ENCODE measurements around the gene UBE2G1.
A peak's percentile ranks its signal among the peaks of the same experiment; 100 is the strongest.
"Not testable (repeated sequence)": the region's sequence is repeated elsewhere in the genome, so short reads cannot be mapped to it uniquely, and the experiment has no call there.

Gene UBE2G1

GRCh38 chr17:4256952-4257351 is 109.5 kb downstream of the UBE2G1 start:
- peaks cover 5 to 6% of the 10 kb centered on the region in 2 donors for H3K9me3 ChIP-seq (ENCODE audit: control insufficient read depth in 1 of 2, low read length in 2 of 2)
- H3K36me3 ChIP-seq (ENCODE audit: control insufficient read depth in 1 of 2, insufficient read depth in 2 of 2, low read length in 2 of 2) = peaks cover 0 to 16% of the 10 kb centered on the region in 2 donors
- H3K9ac ChIP-seq (ENCODE audit: low read depth in 1 of 2, low read length in 2 of 2) = no peak overlapping the region
- H3K4me3 ChIP-seq (ENCODE audit: low read depth in 1 of 2, low read length in 2 of 2) = no peak overlapping the region
- H3K27me3 ChIP-seq (ENCODE audit: control insufficient read depth in 1 of 2, insufficient read depth in 2 of 2, low read length in 2 of 2) = no peaks in the 10 kb centered on the region
- no peak overlapping the region for H3K27ac ChIP-seq (ENCODE audit: low read depth, low read length)
- H3K4me1 ChIP-seq (ENCODE audit: control insufficient read depth in 1 of 2, insufficient read depth in 2 of 2, low read length in 2 of 2) = no peaks in the 10 kb centered on the region

GRCh38 chr17:4255271-4255670 is 111.2 kb downstream of the UBE2G1 start:
- H3K36me3 ChIP-seq (ENCODE audit: control insufficient read depth in 1 of 2, insufficient read depth in 2 of 2, low read length in 2 of 2) = peaks cover 0 to 16% of the 10 kb centered on the region in 2 donors
- not testable (repeated sequence) for H3K9me3 ChIP-seq (ENCODE audit: control insufficient read depth in 1 of 2, low read length in 2 of 2); H3K4me1 ChIP-seq (ENCODE audit: control insufficient read depth in 1 of 2, insufficient read depth in 2 of 2, low read length in 2 of 2); H3K27ac ChIP-seq (ENCODE audit: low read depth, low read length); H3K4me3 ChIP-seq (ENCODE audit: low read depth in 1 of 2, low read length in 2 of 2); H3K9ac ChIP-seq (ENCODE audit: low read depth in 1 of 2, low read length in 2 of 2); H3K27me3 ChIP-seq (ENCODE audit: control insufficient read depth in 1 of 2, insufficient read depth in 2 of 2, low read length in 2 of 2)

DNA sequence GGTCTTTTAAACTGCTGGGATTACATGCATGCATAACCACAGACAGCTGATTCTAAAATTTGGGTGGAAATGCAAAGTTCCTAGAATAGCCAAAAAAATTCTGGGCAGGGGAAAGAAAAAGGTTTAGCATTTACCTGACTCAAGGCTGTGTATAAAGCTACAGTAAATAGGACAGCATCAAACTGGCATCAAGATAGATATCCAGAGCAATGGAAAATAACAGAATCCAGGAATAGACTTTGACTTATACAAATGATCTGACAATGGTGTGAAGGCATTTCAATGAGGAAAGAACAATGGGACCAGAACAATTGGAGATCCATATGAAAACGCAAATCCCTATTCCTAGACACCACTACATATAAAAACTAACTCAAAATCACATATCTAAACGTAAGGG is 115.6 kb downstream of the UBE2G1 start:
- peaks cover 33 to 38% of the 10 kb centered on the region in 2 donors for H3K4me1 ChIP-seq (ENCODE audit: control insufficient read depth in 1 of 2, insufficient read depth in 2 of 2, low read length in 2 of 2)
- peaks cover 0 to 8% of the 10 kb centered on the region in 2 donors for H3K36me3 ChIP-seq (ENCODE audit: control insufficient read depth in 1 of 2, insufficient read depth in 2 of 2, low read length in 2 of 2)
- H3K4me3 ChIP-seq (ENCODE audit: low read depth in 1 of 2, low read length in 2 of 2) = no peak overlapping the region
- H3K27ac ChIP-seq (ENCODE audit: low read depth, low read length) = no peak overlapping the region
- H3K9me3 ChIP-seq (ENCODE audit: control insufficient read depth in 1 of 2, low read length in 2 of 2) = no peaks in the 10 kb centered on the region
- H3K9ac ChIP-seq (ENCODE audit: low read depth in 1 of 2, low read length in 2 of 2) = no peak overlapping the region
- no peaks in the 10 kb centered on the region for H3K27me3 ChIP-seq (ENCODE audit: control insufficient read depth in 1 of 2, insufficient read depth in 2 of 2, low read length in 2 of 2)

DNA sequence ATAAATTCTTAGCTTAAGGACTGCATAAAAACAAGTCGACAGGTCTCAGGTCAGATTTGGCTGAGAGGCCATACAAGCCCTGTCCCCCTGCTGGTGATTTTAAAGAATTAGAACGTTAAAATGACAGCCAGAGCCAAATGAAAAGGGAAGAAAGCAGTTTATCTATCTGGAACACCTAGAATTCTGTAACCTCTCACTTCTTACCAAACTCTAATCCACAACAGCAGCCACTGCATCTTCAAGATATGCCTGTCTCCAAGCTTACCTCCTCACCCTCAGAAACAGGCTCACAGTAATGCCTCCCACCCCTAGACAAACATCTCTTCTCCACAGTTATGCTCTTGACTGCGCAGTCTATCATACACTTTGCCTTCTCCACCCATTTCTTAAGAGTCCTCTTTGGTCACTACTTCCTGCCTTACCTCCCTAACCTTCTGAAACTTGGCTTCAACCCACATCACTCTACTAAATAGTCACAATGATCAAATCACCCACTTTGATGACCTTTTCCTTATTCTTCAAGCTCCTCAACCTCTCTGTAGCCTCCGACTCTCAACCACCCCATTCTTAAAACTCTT is 116.9 kb downstream of the UBE2G1 start:
- Histone ChIP-seq H3K4me3 (ENCODE audit: low read depth in 1 of 2, low read length in 2 of 2) (no peak overlapping the region), H3K27ac (ENCODE audit: low read depth, low read length) (no peak overlapping the region), H3K4me1 (ENCODE audit: control insufficient read depth in 1 of 2, insufficient read depth in 2 of 2, low read length in 2 of 2) (peaks cover 33 to 38% of the 10 kb centered on the region in 2 donors), H3K9ac (ENCODE audit: low read depth in 1 of 2, low read length in 2 of 2) (no peak overlapping the region), H3K27me3 (ENCODE audit: control insufficient read depth in 1 of 2, insufficient read depth in 2 of 2, low read length in 2 of 2) (no peaks in the 10 kb centered on the region), H3K36me3 (ENCODE audit: control insufficient read depth in 1 of 2, insufficient read depth in 2 of 2, low read length in 2 of 2) (peaks cover 0 to 11% of the 10 kb centered on the region in 2 donors), H3K9me3 (ENCODE audit: control insufficient read depth in 1 of 2, low read length in 2 of 2) (no peaks in the 10 kb centered on the region)

DNA sequence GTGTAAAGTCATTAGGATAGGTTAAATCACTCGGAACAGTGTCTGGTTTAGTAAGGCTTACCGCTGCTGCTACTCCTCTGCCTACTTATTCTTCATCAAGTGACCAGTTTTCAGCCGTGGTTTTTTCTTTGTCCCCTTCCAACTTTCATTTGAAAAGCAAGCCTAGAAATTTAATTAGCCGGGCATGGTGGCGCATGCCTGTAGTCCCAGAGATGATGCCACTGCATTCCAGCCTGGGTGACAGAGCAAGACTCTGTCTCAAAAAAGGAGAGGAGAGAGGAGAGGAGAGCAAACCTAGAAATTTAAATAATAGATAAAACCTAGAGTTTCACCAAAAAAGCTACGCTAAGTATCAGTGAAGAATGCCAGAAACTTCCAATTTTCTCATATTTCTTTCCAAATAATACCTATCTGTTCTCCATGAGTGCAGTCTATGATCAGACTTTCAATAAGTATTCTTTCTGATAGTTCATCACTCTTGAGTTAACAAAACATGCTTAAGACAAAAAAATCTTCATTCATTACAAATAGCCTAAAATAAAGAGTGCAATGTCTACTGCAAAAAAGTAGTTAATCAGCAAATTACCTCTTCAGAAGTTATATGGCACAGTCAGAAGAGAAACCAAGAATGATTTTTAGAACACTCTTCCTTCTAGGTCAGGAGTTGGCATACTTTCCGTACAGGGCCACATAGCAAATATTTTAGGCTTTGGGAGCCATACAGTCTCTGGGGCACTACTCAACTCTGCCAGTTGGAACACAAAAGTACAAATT is 117.8 kb downstream of the UBE2G1 start:
- H3K4me3 ChIP-seq (ENCODE audit: low read depth in 1 of 2, low read length in 2 of 2) = no peak overlapping the region
- H3K27me3 ChIP-seq (ENCODE audit: control insufficient read depth in 1 of 2, insufficient read depth in 2 of 2, low read length in 2 of 2) = no peaks in the 10 kb centered on the region
- no peaks in the 10 kb centered on the region for H3K9me3 ChIP-seq (ENCODE audit: control insufficient read depth in 1 of 2, low read length in 2 of 2)
- H3K4me1 ChIP-seq (ENCODE audit: control insufficient read depth in 1 of 2, insufficient read depth in 2 of 2, low read length in 2 of 2) = peaks cover 38% of the 10 kb centered on the region in 2 donors
- H3K27ac ChIP-seq (ENCODE audit: low read depth, low read length) = peak overlapping the region; percentile 67
- peak overlapping the region in 1 of 2 donors; percentile 35 for H3K9ac ChIP-seq (ENCODE audit: low read depth in 1 of 2, low read length in 2 of 2)
- peaks cover 0 to 11% of the 10 kb centered on the region in 2 donors for H3K36me3 ChIP-seq (ENCODE audit: control insufficient read depth in 1 of 2, insufficient read depth in 2 of 2, low read length in 2 of 2)

DNA sequence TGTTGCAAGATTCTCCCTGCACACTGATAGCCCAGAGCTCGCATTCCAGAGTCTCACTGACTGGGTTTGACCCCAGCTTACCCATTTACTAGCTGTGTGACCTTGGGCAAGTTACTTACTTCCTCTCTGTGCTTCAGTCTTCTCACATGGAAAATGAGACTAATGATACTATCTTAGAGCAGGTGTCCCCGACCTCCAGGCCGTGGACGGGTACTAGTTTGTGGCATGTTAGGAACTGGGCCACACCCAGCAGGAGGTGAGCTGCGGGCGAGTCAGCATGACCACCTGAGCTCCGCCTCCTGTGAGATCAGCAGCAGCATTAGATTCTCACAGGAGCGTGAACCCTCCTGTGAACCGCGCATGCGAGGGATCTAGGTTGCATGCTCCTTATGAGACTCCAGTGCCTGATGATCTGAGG is 118.5 kb downstream of the UBE2G1 start:
- Histone ChIP-seq H3K4me1 (ENCODE audit: control insufficient read depth in 1 of 2, insufficient read depth in 2 of 2, low read length in 2 of 2) (peaks cover 38 to 42% of the 10 kb centered on the region in 2 donors), H3K9me3 (ENCODE audit: control insufficient read depth in 1 of 2, low read length in 2 of 2) (no peaks in the 10 kb centered on the region), H3K9ac (ENCODE audit: low read depth in 1 of 2, low read length in 2 of 2) (peak overlapping the region; percentile 7 to 35), H3K36me3 (ENCODE audit: control insufficient read depth in 1 of 2, insufficient read depth in 2 of 2, low read length in 2 of 2) (peaks cover 0 to 11% of the 10 kb centered on the region in 2 donors), H3K4me3 (ENCODE audit: low read depth in 1 of 2, low read length in 2 of 2) (peak overlapping the region; percentile 25 to 44), H3K27me3 (ENCODE audit: control insufficient read depth in 1 of 2, insufficient read depth in 2 of 2, low read length in 2 of 2) (no peaks in the 10 kb centered on the region), H3K27ac (ENCODE audit: low read depth, low read length) (peak overlapping the region; percentile 67)

DNA sequence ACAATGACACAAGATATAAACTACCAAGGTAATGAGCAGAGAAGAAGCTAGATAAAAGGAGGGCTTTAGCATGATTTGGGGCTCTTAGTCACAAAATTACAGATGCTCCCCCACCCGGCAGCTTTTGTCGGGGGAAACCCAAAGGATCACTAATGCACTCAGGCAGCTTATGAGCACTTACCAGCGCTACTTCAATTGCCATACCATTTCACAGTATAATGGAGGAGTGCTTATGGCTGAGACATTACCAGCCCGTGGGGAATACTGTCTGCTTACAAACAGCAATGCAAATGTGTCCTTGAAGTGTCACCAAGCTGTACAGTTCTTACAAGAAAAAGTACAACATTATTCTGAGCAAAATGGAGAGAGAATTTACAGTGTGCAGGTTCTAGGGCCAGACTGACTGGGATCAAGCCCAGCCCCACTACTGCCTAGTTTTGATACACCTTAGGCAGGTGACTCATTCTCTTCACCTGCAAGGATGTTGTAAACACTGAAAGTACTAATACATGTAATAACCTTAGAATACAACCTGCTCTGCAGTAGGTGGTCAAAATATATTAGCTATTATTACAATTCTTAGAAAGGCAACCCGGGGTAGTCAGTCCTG is 119.0 kb downstream of the UBE2G1 start:
- Histone ChIP-seq H3K36me3 (ENCODE audit: control insufficient read depth in 1 of 2, insufficient read depth in 2 of 2, low read length in 2 of 2) (peaks cover under 1 to 11% of the 10 kb centered on the region in 2 donors), H3K9ac (ENCODE audit: low read depth in 1 of 2, low read length in 2 of 2) (peak overlapping the region in 1 of 2 donors; percentile 7), H3K4me3 (ENCODE audit: low read depth in 1 of 2, low read length in 2 of 2) (peak overlapping the region; percentile 25 to 44), H3K27ac (ENCODE audit: low read depth, low read length) (peak overlapping the region; percentile 67), H3K9me3 (ENCODE audit: control insufficient read depth in 1 of 2, low read length in 2 of 2) (no peaks in the 10 kb centered on the region), H3K4me1 (ENCODE audit: control insufficient read depth in 1 of 2, insufficient read depth in 2 of 2, low read length in 2 of 2) (peaks cover 38 to 42% of the 10 kb centered on the region in 2 donors), H3K27me3 (ENCODE audit: control insufficient read depth in 1 of 2, insufficient read depth in 2 of 2, low read length in 2 of 2) (no peaks in the 10 kb centered on the region)

DNA sequence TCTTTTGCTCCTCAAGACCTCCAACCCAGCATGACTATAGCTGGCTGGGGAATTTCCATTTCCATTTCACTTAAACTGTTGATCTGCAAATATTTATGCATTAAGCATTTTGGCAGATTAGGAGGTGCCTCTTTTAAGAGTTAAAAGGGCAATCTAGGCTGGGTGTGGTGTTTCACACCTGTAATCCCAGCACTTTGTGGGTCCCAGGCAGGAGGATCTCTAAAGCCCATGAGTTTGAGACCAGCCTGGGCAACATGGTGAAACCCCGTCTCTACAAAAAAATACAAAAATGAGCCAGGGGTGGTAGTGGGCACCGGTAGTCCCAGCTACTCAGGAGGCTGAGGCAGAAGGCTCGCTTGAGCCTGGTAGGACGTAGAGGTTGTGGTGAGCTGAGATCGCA is 119.8 kb downstream of the UBE2G1 start:
- Histone ChIP-seq H3K4me1 (ENCODE audit: control insufficient read depth in 1 of 2, insufficient read depth in 2 of 2, low read length in 2 of 2) (peaks cover 42 to 44% of the 10 kb centered on the region in 2 donors), H3K27me3 (ENCODE audit: control insufficient read depth in 1 of 2, insufficient read depth in 2 of 2, low read length in 2 of 2) (no peaks in the 10 kb centered on the region), H3K9ac (ENCODE audit: low read depth in 1 of 2, low read length in 2 of 2) (no peak overlapping the region), H3K36me3 (ENCODE audit: control insufficient read depth in 1 of 2, insufficient read depth in 2 of 2, low read length in 2 of 2) (peaks cover 6 to 16% of the 10 kb centered on the region in 2 donors), H3K27ac (ENCODE audit: low read depth, low read length) (no peak overlapping the region), H3K4me3 (ENCODE audit: low read depth in 1 of 2, low read length in 2 of 2) (no peak overlapping the region), H3K9me3 (ENCODE audit: control insufficient read depth in 1 of 2, low read length in 2 of 2) (no peaks in the 10 kb centered on the region)

DNA sequence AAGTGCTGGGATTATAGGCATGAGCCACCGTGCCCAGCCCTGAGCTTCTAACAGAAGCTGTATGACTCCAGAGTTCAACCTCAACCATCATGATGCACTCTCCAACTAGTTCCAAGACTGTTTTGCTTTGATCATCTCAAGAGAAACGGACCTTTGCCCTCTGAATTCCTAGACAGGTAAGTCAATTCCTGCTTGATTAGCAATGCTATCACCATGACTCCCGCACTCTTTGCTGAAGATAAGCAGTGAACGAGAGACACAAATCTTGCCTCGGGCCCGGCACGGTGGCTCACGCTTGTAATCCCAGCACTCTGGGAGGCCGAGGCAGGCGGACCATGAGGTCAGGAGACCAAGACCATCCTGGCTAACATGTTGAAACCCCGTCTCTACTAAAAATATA is 124.9 kb downstream of the UBE2G1 start:
- H3K9me3 ChIP-seq (ENCODE audit: control insufficient read depth in 1 of 2, low read length in 2 of 2) = no peaks in the 10 kb centered on the region
- H3K4me1 ChIP-seq (ENCODE audit: control insufficient read depth in 1 of 2, insufficient read depth in 2 of 2, low read length in 2 of 2) = peaks cover 10 to 16% of the 10 kb centered on the region in 2 donors
- H3K4me3 ChIP-seq (ENCODE audit: low read depth in 1 of 2, low read length in 2 of 2) = no peak overlapping the region
- H3K27ac ChIP-seq (ENCODE audit: low read depth, low read length) = no peak overlapping the region
- H3K9ac ChIP-seq (ENCODE audit: low read depth in 1 of 2, low read length in 2 of 2) = no peak overlapping the region
- H3K27me3 ChIP-seq (ENCODE audit: control insufficient read depth in 1 of 2, insufficient read depth in 2 of 2, low read length in 2 of 2) = no peaks in the 10 kb centered on the region
- H3K36me3 ChIP-seq (ENCODE audit: control insufficient read depth in 1 of 2, insufficient read depth in 2 of 2, low read length in 2 of 2) = peaks cover 17 to 29% of the 10 kb centered on the region in 2 donors

DNA sequence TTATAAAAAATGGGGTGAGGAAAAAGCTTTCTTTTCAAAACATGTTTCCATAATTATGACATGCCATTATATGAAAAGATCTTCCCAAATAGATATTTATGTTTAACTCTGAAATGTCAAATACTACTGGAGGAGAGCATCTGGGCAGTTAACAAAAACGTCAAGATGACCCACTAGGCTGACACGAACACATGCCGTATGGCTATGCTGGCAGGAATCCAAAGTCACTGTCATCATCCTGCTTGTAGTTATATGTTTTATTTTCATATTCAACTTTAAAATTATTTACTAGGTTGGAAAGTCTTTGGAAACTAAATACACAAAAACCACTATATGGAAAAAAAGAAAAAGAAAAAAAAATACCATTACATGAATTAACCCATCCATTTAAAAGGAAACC is 130.0 kb downstream of the UBE2G1 start:
- Histone ChIP-seq H3K4me1 (ENCODE audit: control insufficient read depth in 1 of 2, insufficient read depth in 2 of 2, low read length in 2 of 2) (peaks cover 0 to 2% of the 10 kb centered on the region in 2 donors), H3K9me3 (ENCODE audit: control insufficient read depth in 1 of 2, low read length in 2 of 2) (no peaks in the 10 kb centered on the region), H3K9ac (ENCODE audit: low read depth in 1 of 2, low read length in 2 of 2) (no peak overlapping the region), H3K4me3 (ENCODE audit: low read depth in 1 of 2, low read length in 2 of 2) (no peak overlapping the region), H3K36me3 (ENCODE audit: control insufficient read depth in 1 of 2, insufficient read depth in 2 of 2, low read length in 2 of 2) (peaks cover 17 to 63% of the 10 kb centered on the region in 2 donors), H3K27me3 (ENCODE audit: control insufficient read depth in 1 of 2, insufficient read depth in 2 of 2, low read length in 2 of 2) (no peaks in the 10 kb centered on the region), H3K27ac (ENCODE audit: low read depth, low read length) (no peak overlapping the region)
